H1 (cell line): ENCODE results near the gene NHLRC2. TPM values are rescaled to one million over a fixed set of nuclear protein-coding genes. Genes with fewer than 3 reads are reported as not detected.

Source experiments
- CTCF ChIA-PET: fragments of 300-600 bp; sonication (Branson Sonifier 250); formaldehyde crosslinking; loops from one replicate; lab custom pipeline; 2021; ENCODE audit not compliant: partially characterized antibody; lab: Charles Lee
- POLR2A ChIA-PET: fragments of 300-600 bp; sonication (Branson Sonifier 250); formaldehyde crosslinking; loops from one replicate; lab custom pipeline; 2021; ENCODE audit warnings: inconsistent platforms; ENCODE audit not compliant: partially characterized antibody; lab: Charles Lee
- DNase-seq, 2 experiments: peaks; one replicate each; pipeline versions ENCODE4 v3.0.0 to v3.0.0-alpha.2; 2010 to 2022; ENCODE audit warnings: low spot score in 2 of 2, low read depth in 1 of 2, mixed read lengths in 1 of 2
- FAIRE-seq: peaks from 2 replicates; lab custom pipeline; 2011; peaks lifted over from hg19 to GRCh38; lab: Jason Lieb, UNC
- H2AFZ ChIP-seq: 2 replicates; pipeline ENCODE4 v1.8.1; 2012; ENCODE audit warnings: low read length, inconsistent platforms
- H2AK5ac ChIP-seq: 2 replicates; pipeline ENCODE4 v1.6.1; 2013; ENCODE audit warnings: low read depth, low read length
- H2BK120ac ChIP-seq: replicated peaks from 2 replicates; pipeline ENCODE3; 2013; ENCODE audit warnings: low read depth, low read length, inconsistent platforms
- H2BK12ac ChIP-seq: 2 replicates; pipeline ENCODE4 v1.6.1; 2013; ENCODE audit warnings: low read depth, low read length
- H2BK15ac ChIP-seq: 2 replicates; pipeline ENCODE4 v1.6.1; 2013; ENCODE audit warnings: low read length
- H2BK20ac ChIP-seq: 2 replicates; pipeline ENCODE4 v1.6.1; 2013; ENCODE audit warnings: low read length
- H2BK5ac ChIP-seq: 2 replicates; pipeline ENCODE4 v1.6.1; 2013; ENCODE audit warnings: low read depth, low read length
- H3K14ac ChIP-seq: 2 replicates; pipeline ENCODE4 v1.6.1; 2013; ENCODE audit warnings: inconsistent platforms; ENCODE audit not compliant: insufficient read length
- H3K18ac ChIP-seq: 2 replicates; pipeline ENCODE4 v1.6.1; 2013; ENCODE audit warnings: low read length; ENCODE audit errors: extremely low read depth
- H3K23ac ChIP-seq: 2 replicates; pipeline ENCODE4 v1.6.1; 2013; ENCODE audit warnings: inconsistent platforms; ENCODE audit not compliant: insufficient read length
- H3K23me2 ChIP-seq: 2 replicates; pipeline ENCODE4 v1.6.1; 2013; ENCODE audit warnings: low read depth, low read length
- H3K27ac ChIP-seq: 2 replicates; pipeline ENCODE4 v1.6.1; 2011; ENCODE audit warnings: low read depth, low read length, inconsistent platforms
- H3K27me3 ChIP-seq, 4 experiments: replicated peaks in 1 of 4; 1 replicate in 1 of 4; 2 replicates in 3 of 4; pipeline versions ENCODE4 v1.6.1 to v1.8.1; 2011 to 2013; ENCODE audit warnings: low read length in 3 of 4, mild to moderate bottlenecking in 3 of 4, inconsistent platforms in 2 of 4, mixed read lengths in 2 of 4, moderate library complexity in 1 of 4; ENCODE audit not compliant: control insufficient read depth in 3 of 4, insufficient read depth in 3 of 4; ENCODE audit errors: extremely low read depth in 1 of 4
- H3K36me3 ChIP-seq, 4 experiments: 2 replicates each; pipeline versions ENCODE4 v1.6.1 to v1.8.1; 2011 to 2013; ENCODE audit warnings: mild to moderate bottlenecking in 4 of 4, low read length in 3 of 4, moderate library complexity in 2 of 4, control low read depth in 1 of 4, inconsistent platforms in 1 of 4; ENCODE audit not compliant: insufficient read depth in 4 of 4, control insufficient read depth in 2 of 4
- H3K4ac ChIP-seq: replicated peaks from 2 replicates; pipeline ENCODE3; 2013; ENCODE audit warnings: low read length, low read depth, mixed read lengths, inconsistent platforms; ENCODE audit not compliant: insufficient read length
- H3K4me1 ChIP-seq, 4 experiments: replicated peaks in 1 of 4; 1 replicate in 1 of 4; 2 replicates in 3 of 4; pipeline versions ENCODE4 v1.6.1 to v1.8.1; 2011 to 2013; ENCODE audit warnings: low read length in 3 of 4, inconsistent platforms in 2 of 4, mixed read lengths in 1 of 4; ENCODE audit not compliant: insufficient read depth in 4 of 4, control insufficient read depth in 3 of 4
- H3K4me2 ChIP-seq, 2 experiments: 2 replicates each; pipeline versions ENCODE4 v1.6.1 to v1.8.1; 2011 to 2013; ENCODE audit warnings: low read depth in 2 of 2, low read length in 2 of 2, control low read depth in 1 of 2, inconsistent platforms in 1 of 2, mild to moderate bottlenecking in 1 of 2; ENCODE audit not compliant: insufficient read depth in 1 of 2
- H3K4me3 ChIP-seq, 4 experiments: fragments of 200-600, 300-600 bp in 1 of 4; sonication (generic), shearing (Covaris generic), sonication (Bioruptor Twin) in 1 of 4; 2 replicates each; pipeline versions ENCODE4 v1.5.1 to v1.8.1; 2011 to 2016; ENCODE audit warnings: low read length in 4 of 4, low read depth in 3 of 4, control low read depth in 2 of 4, inconsistent platforms in 2 of 4, mild to moderate bottlenecking in 2 of 4, mixed read lengths in 1 of 4, moderate library complexity in 1 of 4; ENCODE audit not compliant: insufficient read depth in 2 of 4; ENCODE audit errors: extremely low read depth in 1 of 4
- H3K56ac ChIP-seq: replicated peaks from 2 replicates; pipeline ENCODE3; 2013; ENCODE audit warnings: low read depth, mild to moderate bottlenecking, mixed read lengths, low read length, inconsistent platforms; ENCODE audit not compliant: insufficient read length
- H3K79me1 ChIP-seq: 2 replicates; pipeline ENCODE4 v1.6.1; 2013; ENCODE audit warnings: low read depth, low read length, control low read depth
- H3K79me2 ChIP-seq, 2 experiments: 2 replicates each; pipeline versions ENCODE4 v1.6.1 to v1.8.1; 2012 to 2013; ENCODE audit warnings: low read length in 2 of 2, mild to moderate bottlenecking in 2 of 2, inconsistent platforms in 1 of 2; ENCODE audit not compliant: insufficient read depth in 2 of 2, control insufficient read depth in 1 of 2
- H3K9ac ChIP-seq, 4 experiments: replicated peaks in 1 of 4; 1 replicate in 1 of 4; 2 replicates in 3 of 4; pipeline versions ENCODE4 v1.6.1 to v1.8.1; 2011 to 2013; ENCODE audit warnings: low read depth in 3 of 4, low read length in 3 of 4, control low read depth in 2 of 4, mild to moderate bottlenecking in 2 of 4, moderate library complexity in 2 of 4, inconsistent platforms in 1 of 4; ENCODE audit errors: extremely low read depth in 1 of 4
- H3K9me3 ChIP-seq, 2 experiments: 2 replicates each; pipeline versions ENCODE4 v1.6.1 to v1.8.1; 2012 to 2013; ENCODE audit warnings: mild to moderate bottlenecking in 2 of 2, moderate library complexity in 2 of 2, control low read depth in 1 of 2, inconsistent platforms in 1 of 2, low read depth in 1 of 2, low read length in 1 of 2, mixed read lengths in 1 of 2; ENCODE audit not compliant: insufficient read depth in 2 of 2
- H4K20me1 ChIP-seq, 2 experiments: replicated peaks in 1 of 2; 2 replicates each; pipeline versions ENCODE3 to v1.8.1; 2011 to 2013; ENCODE audit warnings: inconsistent platforms in 2 of 2, low read length in 2 of 2, mild to moderate bottlenecking in 1 of 2; ENCODE audit not compliant: insufficient read depth in 2 of 2, control insufficient read depth in 1 of 2
- H4K5ac ChIP-seq: 2 replicates; pipeline ENCODE4 v1.6.1; 2013; ENCODE audit warnings: low read length, low read depth, mixed read lengths, inconsistent platforms; ENCODE audit not compliant: insufficient read length
- H4K8ac ChIP-seq: 2 replicates; pipeline ENCODE4 v1.8.0; 2013; ENCODE audit warnings: mild to moderate bottlenecking, moderate library complexity, low read length, inconsistent platforms; ENCODE audit not compliant: insufficient read depth; ENCODE audit errors: extremely low read depth
- H4K91ac ChIP-seq: replicated peaks from 2 replicates; pipeline ENCODE3; 2013; ENCODE audit warnings: low read length, mixed read lengths, inconsistent platforms; ENCODE audit not compliant: insufficient read length
- ATF3 ChIP-seq: IDR thresholded peaks from 2 replicates; pipeline ENCODE4 v1.6.1; 2011; ENCODE audit warnings: low read depth, mild to moderate bottlenecking, low read length; ENCODE audit not compliant: insufficient read depth
- CHD1 ChIP-seq: IDR thresholded peaks from 2 replicates; pipeline ENCODE4 v1.6.1; 2012; ENCODE audit warnings: low read depth, low read length, improper control_type of control experiment
- EZH2 ChIP-seq: fragments of 200-600 bp; sonication (generic); IDR thresholded peaks from 2 replicates; pipeline ENCODE4 v1.7.1; 2012; ENCODE audit warnings: low read depth, mild to moderate bottlenecking, moderate library complexity, low read length, inconsistent platforms; ENCODE audit not compliant: severe bottlenecking
- JUND ChIP-seq: IDR thresholded peaks from 2 replicates; pipeline ENCODE4 v1.6.1; 2011; ENCODE audit warnings: mild to moderate bottlenecking, improper control_type of control experiment, low read length
- SP1 ChIP-seq: IDR thresholded peaks from 2 replicates; pipeline ENCODE4 v1.6.1; 2011; ENCODE audit warnings: low read depth, low read length
- TAF1 ChIP-seq: IDR thresholded peaks from 2 replicates; pipeline ENCODE4 v1.6.1; 2011; ENCODE audit warnings: mild to moderate bottlenecking, low read depth, low read length
- WGBS, 2 experiments: shearing (Covaris generic) in 1 of 2; methylation state at CpG; one replicate each; pipeline versions ENCODE4 v1.1.6 to v1.1.7; 2013 to 2015; ENCODE audit warnings: low lambda C conversion rate in 2 of 2, mixed read lengths in 2 of 2, inconsistent platforms in 1 of 2, low coverage in 1 of 2, missing lambda C conversion rate in 1 of 2; ENCODE audit not compliant: insufficient replicate concordance in 2 of 2, insufficient coverage in 1 of 2, insufficient read length in 1 of 2; ENCODE audit errors: extremely low coverage in 1 of 2, missing lambda C conversion rate in 1 of 2; 5-methylcytosine and 5-hydroxymethylcytosine counted together
- polyA plus RNA-seq, 7 experiments: library from polyadenylated mRNA; depleted of rRNA in 3 of 7; stranded (reverse) in 5 of 7; unstranded in 2 of 7; fragments of >200 nt in 5 of 7; fragments of 200-250 nt in 2 of 7; gene quantifications; 1 replicate in 5 of 7; 2 replicates in 1 of 7; 4 replicates in 1 of 7; pipeline versions ENCODE4 v1.2.1 to v1.2.3, GENCODE V29; 2011 to 2013; ENCODE audit warnings: missing spikeins in 2 of 7, mixed read lengths in 2 of 7
- total RNA-seq: library from RNA; stranded (reverse); fragmentation: NEBNext Ultra II Directional; extraction: Animal tissue kit (Norgen Biotek cat#: 25700); gene quantifications from 2 replicates; pipeline ENCODE4 v1.2.1, GENCODE V29; 2021

Gene NHLRC2
- total and polyA plus RNA-seq, 2 of the 8 experiments (the other 6 are each of a cell fraction or from before 2014, with no cell fraction given): 4.9 to 25.6 TPM

GRCh38 chr10:113819989-113820388, 34.5 kb upstream of the NHLRC2 start:
- POLR2A ChIA-PET: no interaction called here
- Histone ChIP-seq H4K20me1 (no peaks in the 10 kb centered on the region), H4K8ac (no peak overlapping the region), H3K18ac (no peak overlapping the region; the same call in 1 of the 2 replicates), H3K27me3 (no peaks in the 10 kb centered on the region), H3K14ac (no peak overlapping the region), H2BK120ac (no peak overlapping the region), H2BK5ac (peak overlapping the region; percentile 26; the same call in 1 of the 2 replicates), H2BK12ac (peak overlapping the region; percentile 61; the same call in 1 of the 2 replicates), H3K9ac (no peak overlapping the region), H3K4me2 (no peak overlapping the region), H4K5ac (no peak overlapping the region), H4K91ac (no peak overlapping the region), H3K79me2 (no peaks in the 10 kb centered on the region), H3K9me3 (no peaks in the 10 kb centered on the region), H3K4ac (no peak overlapping the region), H3K23ac (no peak overlapping the region), H3K36me3 (no peaks in the 10 kb centered on the region), H3K79me1 (no peaks in the 10 kb centered on the region), H3K23me2 (no peaks in the 10 kb centered on the region), H3K56ac (no peak overlapping the region), H2AFZ (0 out of 2 replicates have a peak overlapping the region, but pooled peaks have one; percentile 15), H2BK20ac (0 out of 2 replicates have a peak overlapping the region, but pooled peaks have one; percentile 15), H3K27ac (no peak overlapping the region), H2BK15ac (no peak overlapping the region), H3K4me3 (no peak overlapping the region), H3K4me1 (peaks cover 0 to 10% (median 2%) of the 10 kb centered on the region in 4 experiments; a peak in 5 of 7 replicates), H2AK5ac (no peak overlapping the region)
- WGBS, 2 experiments: 89% methylated on average over 4 of the region's 4 CpGs; no CpG with 5 or more reads in 1 of the 2 experiments
- FAIRE-seq (no peak), DNase-seq (no peak)
- CTCF ChIA-PET: interaction anchor here (0.9 to 1.5 kb wide), 2 partner anchors 19 to 24 kb away, joined by 4 read pairs; no protein-coding TSS in a partner anchor
- no peak for TF ChIP-seq TAF1
- no peak for TF ChIP-seq ATF3
- TF ChIP-seq CHD1: no peak
- no peak for TF ChIP-seq JUND
- no peak for TF ChIP-seq EZH2
- TF ChIP-seq SP1: no peak
